C4-2B (cell line): Measurements from ENCODE around the gene STIP1.

Source experiments
- H3K27ac ChIP-seq: fragments of 450-650 bp; 2 replicates; pipeline ENCODE4 v1.5.1; 2017
- ZFX ChIP-seq: fragments of 450-650 bp; IDR thresholded peaks from 2 replicates; pipeline ENCODE4 v1.6.1; 2017
- TF ChIP-seq, protein P1 (sequence below): fragments of 450-650 bp; conservative IDR thresholded peaks from 2 replicates; pipeline ENCODE4 v1.5.1; 2017; ENCODE audit warnings: mild to moderate bottlenecking

The STIP1 gene

DNA sequence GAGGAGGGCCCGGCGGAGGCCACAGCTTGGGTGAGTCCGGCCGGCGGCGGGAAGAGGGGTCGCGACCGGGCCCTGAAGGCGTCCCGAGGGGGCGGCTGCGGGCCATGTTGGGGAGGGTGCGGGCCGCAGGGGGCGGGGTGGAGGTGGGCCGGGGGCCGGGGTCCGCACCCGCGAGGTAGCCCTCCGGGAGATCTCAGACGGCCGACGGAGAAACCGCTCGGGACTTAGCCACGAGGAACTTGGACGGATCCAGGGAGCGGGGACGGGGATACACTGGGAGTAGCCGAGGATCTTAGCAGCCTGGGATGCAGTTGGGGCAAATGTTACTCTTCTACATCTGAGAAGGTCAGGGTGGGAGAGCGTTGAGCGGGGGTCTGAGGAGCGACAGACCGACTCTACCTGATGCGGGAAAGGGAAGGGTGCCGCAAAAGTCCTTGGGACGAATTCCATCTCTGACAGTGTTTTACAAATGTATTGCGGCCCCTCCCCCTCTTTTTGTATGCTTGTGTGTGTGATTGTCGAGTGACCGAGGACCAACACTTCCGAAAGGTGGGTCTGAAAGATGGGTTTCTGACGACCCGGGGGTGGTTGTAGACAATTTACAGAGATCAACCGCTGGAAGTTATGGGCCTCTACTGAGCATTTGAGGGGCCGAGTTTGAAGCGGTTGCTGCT, 658 bp downstream of the STIP1 start:
- TF ChIP-seq, protein P1, sequence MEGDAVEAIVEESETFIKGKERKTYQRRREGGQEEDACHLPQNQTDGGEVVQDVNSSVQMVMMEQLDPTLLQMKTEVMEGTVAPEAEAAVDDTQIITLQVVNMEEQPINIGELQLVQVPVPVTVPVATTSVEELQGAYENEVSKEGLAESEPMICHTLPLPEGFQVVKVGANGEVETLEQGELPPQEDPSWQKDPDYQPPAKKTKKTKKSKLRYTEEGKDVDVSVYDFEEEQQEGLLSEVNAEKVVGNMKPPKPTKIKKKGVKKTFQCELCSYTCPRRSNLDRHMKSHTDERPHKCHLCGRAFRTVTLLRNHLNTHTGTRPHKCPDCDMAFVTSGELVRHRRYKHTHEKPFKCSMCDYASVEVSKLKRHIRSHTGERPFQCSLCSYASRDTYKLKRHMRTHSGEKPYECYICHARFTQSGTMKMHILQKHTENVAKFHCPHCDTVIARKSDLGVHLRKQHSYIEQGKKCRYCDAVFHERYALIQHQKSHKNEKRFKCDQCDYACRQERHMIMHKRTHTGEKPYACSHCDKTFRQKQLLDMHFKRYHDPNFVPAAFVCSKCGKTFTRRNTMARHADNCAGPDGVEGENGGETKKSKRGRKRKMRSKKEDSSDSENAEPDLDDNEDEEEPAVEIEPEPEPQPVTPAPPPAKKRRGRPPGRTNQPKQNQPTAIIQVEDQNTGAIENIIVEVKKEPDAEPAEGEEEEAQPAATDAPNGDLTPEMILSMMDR = no peak
- TF ChIP-seq ZFX = peak; percentile 58; the same call in 1 of the 2 replicates
- no peak overlapping the region for H3K27ac ChIP-seq

DNA sequence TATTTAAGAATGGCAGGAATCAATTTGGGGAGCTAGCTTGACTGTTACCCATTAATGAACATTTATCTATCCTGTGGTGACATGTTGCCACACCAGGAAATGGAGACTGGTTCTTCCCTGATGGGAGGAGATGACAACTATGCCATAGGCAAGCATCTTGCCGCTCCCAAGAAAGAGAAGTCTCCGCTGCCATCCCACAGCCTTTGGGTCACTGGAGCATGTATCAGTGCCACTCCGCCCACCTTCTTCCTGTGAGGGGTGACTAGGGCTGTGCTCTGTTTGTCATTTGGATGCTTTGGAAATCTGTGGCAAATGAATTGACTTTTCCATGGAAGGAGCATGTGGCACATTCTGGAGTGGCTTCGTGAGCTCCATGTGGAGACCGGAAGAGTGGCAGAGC, 6.5 kb downstream of the STIP1 start:
- TF ChIP-seq ZFX = no peak
- TF ChIP-seq, protein P1 = no peak

DNA sequence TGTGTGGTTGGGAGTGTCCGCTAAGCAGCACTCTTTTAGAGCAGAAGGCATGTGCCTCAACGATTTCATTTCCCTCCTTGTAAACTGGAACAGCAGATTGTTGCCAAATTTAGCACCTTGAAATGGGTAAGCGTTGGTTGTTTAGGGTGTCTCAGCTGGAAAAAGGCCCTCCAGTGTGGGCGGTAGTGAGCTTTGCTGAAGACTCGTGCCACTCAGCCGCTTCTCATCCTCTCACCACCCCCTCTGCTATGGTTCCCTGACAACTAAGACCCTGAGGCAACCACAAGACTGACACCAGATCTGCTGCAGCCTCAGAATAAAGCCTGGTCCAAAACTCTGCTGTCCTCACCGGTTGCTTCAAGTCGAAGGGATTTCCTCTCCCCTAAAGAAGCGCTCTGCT, 10.7 kb downstream of the STIP1 start:
- no peak overlapping the region for H3K27ac ChIP-seq
- TF ChIP-seq, protein P1 = no peak
- no peak for TF ChIP-seq ZFX

More for the DNA sequence above, 6.5 kb downstream of the STIP1 start:
- no peak overlapping the region for H3K27ac ChIP-seq

DNA sequence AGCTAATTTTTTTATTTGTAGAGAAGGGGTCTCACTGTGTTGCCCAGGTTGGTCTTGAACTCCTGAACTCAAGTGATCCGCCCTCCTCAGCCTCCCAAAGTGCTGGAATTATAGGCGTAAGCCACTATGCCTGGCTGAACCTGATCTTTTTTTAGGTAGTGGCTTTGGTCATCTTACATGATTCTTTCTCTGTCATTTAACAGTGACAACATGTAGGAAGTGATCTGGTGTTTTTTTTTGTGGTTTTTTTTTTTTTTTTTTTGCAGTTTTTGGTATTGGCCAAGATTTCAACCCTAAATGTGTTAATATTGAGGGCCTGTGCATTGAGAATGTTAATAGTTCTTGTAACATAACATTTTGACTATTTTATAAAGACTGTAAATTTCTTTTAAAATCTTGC, 12.5 kb downstream of the STIP1 start:
- no peak overlapping the region for H3K27ac ChIP-seq
- no peak for TF ChIP-seq ZFX
- TF ChIP-seq, protein P1 = no peak

DNA sequence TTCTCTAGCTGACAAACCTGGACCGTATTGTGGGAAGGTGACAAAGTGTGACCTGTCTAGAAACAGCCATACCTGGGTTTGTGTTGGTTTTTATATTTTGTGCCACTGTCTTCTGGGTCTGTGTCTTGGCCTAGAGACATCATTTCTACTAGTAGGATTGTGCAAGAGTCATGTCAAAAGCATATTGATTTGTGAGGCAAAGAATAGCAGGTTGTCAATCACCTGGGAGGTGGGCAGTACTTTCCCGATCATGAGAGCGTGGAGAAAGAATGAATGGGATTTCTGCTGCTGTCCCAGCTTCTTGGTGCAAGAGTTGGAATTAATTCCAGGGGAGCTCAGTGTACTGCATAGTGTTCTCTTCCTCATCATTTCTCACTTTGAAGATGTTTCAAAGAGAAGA, 15.6 kb downstream of the STIP1 start:
- no peak for TF ChIP-seq ZFX
- TF ChIP-seq, protein P1 = no peak
- H3K27ac ChIP-seq = no peak overlapping the region

- TF ChIP-seq ZFX = no peak
- TF ChIP-seq, protein P1 = no peak
- no peak overlapping the region for H3K27ac ChIP-seq
Measured at GRCh38 chr11:64202992-64203391, 17.0 kb downstream of the STIP1 start.

DNA sequence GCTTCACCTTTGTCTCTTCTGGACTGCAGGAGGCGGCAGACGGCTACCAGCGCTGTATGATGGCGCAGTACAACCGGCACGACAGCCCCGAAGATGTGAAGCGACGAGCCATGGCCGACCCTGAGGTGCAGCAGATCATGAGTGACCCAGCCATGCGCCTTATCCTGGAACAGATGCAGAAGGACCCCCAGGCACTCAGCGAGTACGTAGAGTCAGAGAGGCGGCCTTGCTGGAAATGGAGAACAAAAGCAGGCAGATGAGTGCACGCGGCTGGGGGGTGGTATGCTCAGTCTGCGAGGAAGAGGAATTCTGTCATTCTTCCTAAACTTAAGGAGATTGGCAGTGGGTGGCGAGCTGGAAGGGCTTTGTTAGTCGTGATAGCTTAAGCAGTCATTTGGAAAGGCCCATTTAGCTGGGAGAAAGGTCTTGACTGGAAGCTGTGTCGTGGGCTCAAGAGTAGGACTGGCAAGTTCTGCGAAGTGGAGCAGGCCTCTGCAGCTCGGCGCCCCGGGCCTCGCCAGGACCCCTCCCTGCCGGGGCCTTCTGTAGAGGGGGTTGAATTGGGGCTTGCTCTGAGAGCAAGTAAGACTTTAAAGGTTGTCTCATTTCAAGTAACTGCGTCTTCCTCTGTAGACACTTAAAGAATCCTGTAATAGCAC, 17.6 kb downstream of the STIP1 start:
- TF ChIP-seq, protein P1 = no peak
- TF ChIP-seq ZFX = no peak
- no peak overlapping the region for H3K27ac ChIP-seq
